Activated T-helper 1 cell treated with anti-CD3 and anti-CD28 coated beads, Interleukin-12 subunit alpha, Interleukin-12 subunit beta, Interleukin-2, Interleukin-4 antibody, amounts not matched to agents 30 ng/mL and 10 ng/mL and 1 ng/mL, durations not matched to agents 14 hours and 24 hours and 36 hours (primary cell): ENCODE data around the gene SLC16A12. TPM values are rescaled to one million over a fixed set of nuclear protein-coding genes. Genes with fewer than 3 reads are reported as not detected.

Experiments used
- DNase-seq: peaks from one replicate; pipeline ENCODE4 v3.0.0; 2021; ENCODE audit warnings: low spot score
- H3K27ac Mint-ChIP-seq: one replicate; pipeline ENCODE4 v1.8.0; 2021; ENCODE audit warnings: mild to moderate bottlenecking, mixed read lengths
- H3K27me3 Mint-ChIP-seq: one replicate; pipeline ENCODE4 v1.8.0; 2022; ENCODE audit warnings: mild to moderate bottlenecking, moderate library complexity, mixed read lengths; ENCODE audit not compliant: insufficient read depth
- H3K36me3 Mint-ChIP-seq: one replicate; pipeline ENCODE4 v1.8.0; 2021; ENCODE audit warnings: low read depth, mixed read lengths
- H3K4me1 Mint-ChIP-seq: one replicate; pipeline ENCODE4 v1.8.0; 2021; ENCODE audit warnings: low read depth, mixed read lengths
- H3K4me3 Mint-ChIP-seq: one replicate; pipeline ENCODE4 v1.8.0; 2021; ENCODE audit warnings: mild to moderate bottlenecking, moderate library complexity, mixed read lengths
- H3K9me3 Mint-ChIP-seq: one replicate; pipeline ENCODE4 v1.8.0; 2021; ENCODE audit warnings: mixed read lengths
- intact Hi-C: fragments of 100-400 bp; cut with micrococcal nuclease; formaldehyde crosslinking; loops from one replicate; pipeline ENCODE4 v1.15.1; 2024
- total RNA-seq: library from RNA; stranded (reverse); gene quantifications from 2 replicates; pipeline ENCODE4 v1.2.3, GENCODE V29; 2022

SLC16A12 gene, protein sequence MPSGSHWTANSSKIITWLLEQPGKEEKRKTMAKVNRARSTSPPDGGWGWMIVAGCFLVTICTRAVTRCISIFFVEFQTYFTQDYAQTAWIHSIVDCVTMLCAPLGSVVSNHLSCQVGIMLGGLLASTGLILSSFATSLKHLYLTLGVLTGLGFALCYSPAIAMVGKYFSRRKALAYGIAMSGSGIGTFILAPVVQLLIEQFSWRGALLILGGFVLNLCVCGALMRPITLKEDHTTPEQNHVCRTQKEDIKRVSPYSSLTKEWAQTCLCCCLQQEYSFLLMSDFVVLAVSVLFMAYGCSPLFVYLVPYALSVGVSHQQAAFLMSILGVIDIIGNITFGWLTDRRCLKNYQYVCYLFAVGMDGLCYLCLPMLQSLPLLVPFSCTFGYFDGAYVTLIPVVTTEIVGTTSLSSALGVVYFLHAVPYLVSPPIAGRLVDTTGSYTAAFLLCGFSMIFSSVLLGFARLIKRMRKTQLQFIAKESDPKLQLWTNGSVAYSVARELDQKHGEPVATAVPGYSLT
- not detected in 2 replicates for total RNA-seq

DNA sequence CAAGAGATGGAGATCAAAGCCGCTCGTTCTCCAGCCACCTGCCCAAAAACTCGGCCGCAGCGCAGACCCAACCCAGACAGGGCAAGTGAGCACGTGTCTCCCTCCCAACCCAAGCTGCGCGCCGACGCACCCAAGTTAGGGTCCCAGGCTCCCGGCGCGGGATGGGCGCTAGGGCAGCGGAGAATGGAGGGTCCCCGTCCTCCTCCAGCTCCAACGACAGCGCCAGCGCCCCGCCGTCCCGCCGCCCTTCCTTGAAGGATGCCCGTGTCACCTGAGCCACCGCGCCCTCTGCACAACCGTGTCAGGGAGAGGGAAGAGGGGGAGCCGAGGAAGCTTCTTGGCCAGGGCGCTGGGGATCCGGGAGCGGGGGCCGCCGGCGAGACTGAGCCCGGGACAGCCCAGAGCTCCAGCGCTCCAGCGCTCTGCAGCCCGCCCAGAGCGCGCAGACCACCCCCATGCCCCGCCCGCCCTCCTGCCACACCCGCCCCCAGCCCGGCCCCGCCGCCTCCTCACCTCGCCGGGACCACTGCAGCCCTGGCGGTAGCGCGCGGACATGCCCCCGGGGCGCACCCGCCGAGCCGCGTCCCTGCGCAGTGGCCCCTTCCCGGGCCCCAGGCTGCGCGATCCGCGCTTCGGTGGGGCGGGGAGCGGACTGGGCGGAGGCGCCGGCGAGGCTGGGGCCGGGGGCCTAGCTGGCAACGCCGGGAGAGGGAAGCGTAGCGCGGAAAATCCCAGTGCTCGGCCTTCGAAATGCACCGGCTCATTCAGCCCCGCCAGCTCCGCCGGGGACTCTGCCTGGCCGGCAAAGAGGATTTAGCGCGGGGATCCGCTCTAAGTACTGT lies at the start of gene SLC16A12:
TSS of gene SLC16A12 (minus strand) at position 424 of the 842 bp plus-strand sequence. CDS start 73,016 bp downstream, outside the sequence.
- intact Hi-C loops: no loop called here
- DNase-seq: no peak
- H3K36me3 Mint-ChIP-seq: peaks cover 3% of the 10 kb centered on the region
- H3K4me1 Mint-ChIP-seq: peaks cover 5% of the 10 kb centered on the region
- no peaks in the 10 kb centered on the region for H3K9me3 Mint-ChIP-seq
- H3K27ac Mint-ChIP-seq: no peak within 1 kb of the TSS
- H3K27me3 Mint-ChIP-seq: peaks cover 60% of the 10 kb centered on the region
- no peak within 1 kb of the TSS for H3K4me3 Mint-ChIP-seq

DNA sequence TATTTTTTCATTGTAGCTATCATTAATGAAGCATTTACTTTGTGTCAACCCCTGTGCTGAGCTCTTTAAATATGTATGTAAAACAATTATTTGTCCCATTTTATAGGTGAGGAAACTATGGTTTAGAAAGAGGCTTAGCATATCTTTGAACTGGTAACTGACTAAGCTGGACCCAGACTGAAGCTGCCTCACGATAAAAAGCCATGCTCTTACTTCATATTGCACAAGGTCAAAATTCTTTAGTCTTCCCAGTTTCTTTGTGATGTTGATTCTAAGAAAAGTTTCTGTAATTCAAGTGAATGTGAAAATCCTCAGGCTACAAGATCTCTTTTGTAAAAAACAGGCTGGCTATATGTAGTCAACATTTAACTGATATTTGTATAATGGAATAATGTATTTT lies 46.6 kb upstream of the SLC16A12 start:
- Mint-ChIP-seq H3K27ac (no peak overlapping the region), H3K4me3 (no peak overlapping the region), H3K36me3 (peaks cover 4% of the 10 kb centered on the region), H3K4me1 (no peaks in the 10 kb centered on the region), H3K9me3 (no peaks in the 10 kb centered on the region), H3K27me3 (peaks cover 5% of the 10 kb centered on the region)
- intact Hi-C loops: no loop called here
- DNase-seq: no peak

DNA sequence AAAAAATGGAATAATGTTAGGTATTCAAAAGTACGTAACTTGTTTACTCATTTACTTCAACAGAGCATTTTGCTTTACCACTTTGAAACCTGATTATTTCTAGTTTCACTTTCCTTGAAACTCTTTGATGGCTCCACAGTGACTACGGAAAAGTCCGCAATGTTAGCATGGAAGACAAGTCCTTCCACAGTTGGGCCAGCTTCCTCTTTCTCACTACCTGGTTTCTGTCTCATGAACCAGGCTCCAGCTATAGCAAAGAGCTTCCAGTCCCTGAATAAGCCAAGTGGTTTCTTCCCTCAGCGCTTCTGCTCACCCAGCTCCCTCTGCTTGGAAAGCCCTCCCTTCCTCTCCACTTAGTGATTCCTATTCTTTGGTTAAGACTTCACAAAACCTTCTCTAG lies 44.8 kb upstream of the SLC16A12 start:
- H3K27me3 Mint-ChIP-seq: peaks cover 5% of the 10 kb centered on the region
- no peaks in the 10 kb centered on the region for H3K9me3 Mint-ChIP-seq
- no peak for DNase-seq
- no peaks in the 10 kb centered on the region for H3K4me1 Mint-ChIP-seq
- intact Hi-C loops: no loop called here
- no peak overlapping the region for H3K27ac Mint-ChIP-seq
- no peak overlapping the region for H3K4me3 Mint-ChIP-seq
- peaks cover 4% of the 10 kb centered on the region for H3K36me3 Mint-ChIP-seq

DNA sequence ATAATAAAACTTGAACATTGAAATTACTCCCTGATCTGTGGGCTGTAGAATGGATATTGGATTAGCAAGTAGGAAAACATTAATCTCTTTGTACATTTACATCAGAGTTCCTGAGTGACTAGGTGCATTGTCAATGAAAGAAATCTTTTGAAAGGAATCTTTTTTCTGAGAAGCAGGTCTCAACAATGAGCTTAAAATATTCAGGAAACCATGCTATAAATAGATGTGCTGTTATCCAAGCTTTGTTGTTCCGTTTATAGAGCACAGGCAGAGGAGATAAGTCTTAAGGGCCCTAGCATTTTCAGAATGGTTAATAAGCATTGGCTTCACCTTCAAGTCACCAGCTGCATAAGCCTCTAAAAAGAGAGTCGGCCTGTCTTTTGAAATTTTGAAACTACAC lies 41.3 kb upstream of the SLC16A12 start:
- no peaks in the 10 kb centered on the region for H3K4me1 Mint-ChIP-seq
- H3K27ac Mint-ChIP-seq: no peak overlapping the region
- H3K4me3 Mint-ChIP-seq: no peak overlapping the region
- H3K9me3 Mint-ChIP-seq: no peaks in the 10 kb centered on the region
- intact Hi-C loops: no loop called here
- no peak for DNase-seq
- H3K27me3 Mint-ChIP-seq: peaks cover 7% of the 10 kb centered on the region
- H3K36me3 Mint-ChIP-seq: peaks cover 1% of the 10 kb centered on the region

DNA sequence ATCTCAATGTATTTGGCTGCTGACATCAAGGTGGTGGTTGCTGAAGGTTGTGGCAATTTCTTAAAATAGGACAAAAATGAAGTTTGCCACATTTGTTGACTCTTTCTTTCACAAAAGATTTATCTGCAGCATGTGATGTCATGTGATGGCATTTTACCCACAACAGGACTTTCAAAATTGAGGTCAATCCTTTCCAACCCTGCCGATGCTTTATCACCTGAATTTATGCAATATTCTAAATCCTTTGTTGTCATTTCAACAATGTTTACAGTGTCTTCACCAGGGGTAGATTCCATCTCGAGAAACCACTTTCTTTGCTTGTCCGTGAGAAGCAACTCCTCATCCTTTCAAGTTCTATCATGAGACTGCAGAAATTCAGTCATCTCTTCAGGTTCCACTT lies 40.6 kb upstream of the SLC16A12 start:
- H3K4me3 Mint-ChIP-seq: no peak overlapping the region
- H3K27me3 Mint-ChIP-seq: peaks cover 6% of the 10 kb centered on the region
- H3K4me1 Mint-ChIP-seq: no peaks in the 10 kb centered on the region
- no peak overlapping the region for H3K27ac Mint-ChIP-seq
- H3K9me3 Mint-ChIP-seq: no peaks in the 10 kb centered on the region
- intact Hi-C loops: no loop called here
- H3K36me3 Mint-ChIP-seq: peaks cover 1% of the 10 kb centered on the region
- DNase-seq: no peak

DNA sequence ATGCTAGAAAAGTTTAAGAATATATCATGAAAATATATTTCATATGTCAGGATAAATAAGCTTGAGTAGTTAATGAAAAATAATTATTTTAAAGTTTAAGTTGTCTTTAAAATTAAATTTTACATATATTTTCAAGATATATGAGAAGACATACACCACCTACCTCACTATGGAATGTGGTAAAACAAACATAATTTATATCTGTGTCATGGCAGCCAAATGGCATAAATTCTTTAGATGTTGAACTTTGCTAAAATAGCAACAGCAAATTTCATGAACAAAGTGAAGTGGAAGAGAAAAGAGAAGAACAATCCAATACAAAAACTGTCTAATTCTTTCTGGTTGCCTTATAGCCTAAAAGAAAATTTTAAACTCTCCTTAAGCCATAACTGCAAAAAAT lies 39.6 kb upstream of the SLC16A12 start:
- Mint-ChIP-seq H3K4me3 (no peak overlapping the region), H3K36me3 (peaks cover 1% of the 10 kb centered on the region), H3K9me3 (no peaks in the 10 kb centered on the region), H3K27ac (no peak overlapping the region), H3K27me3 (peaks cover 2% of the 10 kb centered on the region), H3K4me1 (no peaks in the 10 kb centered on the region)
- no peak for DNase-seq
- intact Hi-C loops: no loop called here

DNA sequence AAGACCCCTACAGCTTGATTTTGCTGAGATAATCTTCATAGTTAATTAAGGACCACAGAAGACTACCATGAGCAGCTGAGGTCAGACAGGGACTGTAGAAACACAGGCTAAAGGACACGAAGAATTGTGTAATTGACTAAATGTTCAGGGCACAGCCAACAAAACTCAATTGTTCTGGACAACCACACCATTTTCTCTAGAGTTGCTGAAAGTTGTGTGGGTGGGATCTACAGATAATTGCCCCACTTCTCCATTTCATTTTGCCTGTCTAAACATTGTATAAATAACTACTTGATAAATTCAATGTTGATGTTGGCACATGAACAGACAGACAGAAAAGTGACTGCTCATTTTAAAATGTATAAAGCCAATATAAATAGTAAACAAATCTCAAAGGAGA lies 39.0 kb upstream of the SLC16A12 start:
- Mint-ChIP-seq H3K4me1 (no peaks in the 10 kb centered on the region), H3K27me3 (peaks cover 2% of the 10 kb centered on the region), H3K9me3 (no peaks in the 10 kb centered on the region), H3K4me3 (no peak overlapping the region), H3K36me3 (peaks cover 1% of the 10 kb centered on the region), H3K27ac (no peak overlapping the region)
- no peak for DNase-seq
- intact Hi-C loops: no loop called here

DNA sequence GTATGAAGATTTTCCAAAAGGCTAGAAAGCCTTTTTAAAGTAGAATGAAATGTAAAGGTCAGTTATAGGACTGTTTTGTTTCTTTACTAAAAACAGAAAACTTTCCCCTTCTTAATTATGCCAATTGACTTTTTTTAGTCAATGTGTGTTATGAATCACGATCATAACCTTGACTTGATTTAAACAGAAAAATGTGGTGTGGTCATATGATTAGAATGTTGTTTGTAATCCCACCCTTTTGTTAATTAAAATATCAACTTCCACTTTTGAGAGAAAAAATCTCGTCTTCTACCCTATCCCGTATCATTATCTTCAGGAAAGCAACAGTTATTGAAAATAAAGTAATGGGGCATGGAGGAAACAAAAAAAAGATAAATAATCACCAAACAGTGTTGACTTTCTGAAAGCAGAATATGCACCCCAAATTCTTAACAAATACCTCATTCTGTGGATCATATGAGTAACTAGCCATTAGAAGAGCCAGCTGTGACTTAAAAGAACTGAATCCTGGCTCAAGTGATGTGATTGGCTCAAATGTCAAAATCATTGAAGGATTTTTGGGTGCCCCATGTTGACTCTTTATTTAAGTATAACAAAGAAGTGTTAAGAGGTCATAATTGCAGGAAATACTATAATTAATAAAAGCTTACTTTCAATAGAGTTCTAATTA lies 32.3 kb upstream of the SLC16A12 start:
- intact Hi-C loops: no loop called here
- DNase-seq: no peak
- Mint-ChIP-seq H3K4me1 (no peaks in the 10 kb centered on the region), H3K27me3 (peaks cover 13% of the 10 kb centered on the region), H3K4me3 (no peak overlapping the region), H3K36me3 (no peaks in the 10 kb centered on the region), H3K9me3 (no peaks in the 10 kb centered on the region), H3K27ac (no peak overlapping the region)

DNA sequence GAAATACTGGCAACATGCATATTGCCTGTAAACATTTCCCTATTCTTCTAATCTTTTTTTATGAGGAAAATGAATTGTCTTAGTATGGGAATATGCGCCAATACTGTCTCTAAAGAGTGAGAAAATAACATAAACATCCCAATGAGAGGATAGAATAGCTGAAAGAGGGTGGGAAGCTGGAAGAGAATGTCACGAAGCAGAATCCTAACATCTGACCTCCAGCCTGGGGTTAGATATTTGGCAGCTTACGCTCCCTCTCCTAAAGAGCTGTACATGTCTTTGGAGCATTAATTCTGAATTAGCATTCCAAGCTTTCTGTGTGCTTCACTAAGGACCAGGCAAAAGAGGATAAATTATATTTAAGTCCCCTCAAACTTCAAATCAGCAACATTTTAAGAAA lies 31.6 kb upstream of the SLC16A12 start:
- Mint-ChIP-seq H3K36me3 (no peaks in the 10 kb centered on the region), H3K9me3 (no peaks in the 10 kb centered on the region), H3K27ac (no peak overlapping the region), H3K27me3 (peaks cover 13% of the 10 kb centered on the region), H3K4me3 (no peak overlapping the region), H3K4me1 (no peaks in the 10 kb centered on the region)
- intact Hi-C loops: no loop called here
- DNase-seq: no peak

DNA sequence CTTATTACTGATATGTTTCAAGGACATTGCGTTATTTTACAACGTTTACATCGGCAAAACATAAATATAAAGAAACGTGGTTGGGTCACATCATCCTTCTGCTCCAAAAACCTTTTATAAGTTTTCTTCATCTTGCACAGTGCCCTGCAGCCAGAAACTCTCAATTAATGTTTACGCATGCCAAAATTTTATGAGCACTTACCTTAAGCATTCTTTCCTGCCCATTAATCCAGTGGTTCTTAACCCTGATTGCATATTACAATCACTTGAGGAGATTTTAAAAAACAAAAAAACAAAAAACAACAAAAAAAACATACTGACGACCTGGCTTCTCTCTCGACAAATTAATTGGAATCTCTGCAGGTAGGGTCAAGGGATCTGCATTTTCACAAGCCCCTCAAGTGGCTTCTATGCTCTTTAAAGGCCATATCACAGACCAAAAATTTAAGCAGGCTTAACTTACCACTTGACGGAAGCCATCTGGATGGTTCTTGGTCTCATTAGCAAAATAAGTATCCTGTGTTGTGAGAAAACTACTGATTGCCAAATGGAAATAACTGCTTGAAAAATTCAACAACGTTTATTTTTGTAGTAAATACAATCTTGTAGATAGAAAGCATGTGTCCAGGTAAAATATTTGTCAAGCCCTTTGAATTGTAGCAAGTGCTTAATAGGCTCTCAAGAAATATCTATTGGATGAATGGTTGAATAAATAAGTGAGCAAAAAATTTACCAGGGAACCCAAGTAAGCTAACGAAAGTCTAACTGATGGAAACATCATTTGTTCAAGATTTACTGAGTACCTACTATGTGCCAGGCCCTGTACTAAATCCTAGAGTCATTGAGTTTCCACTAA lies 30.9 kb upstream of the SLC16A12 start:
- H3K27me3 Mint-ChIP-seq: peaks cover 18% of the 10 kb centered on the region
- no peaks in the 10 kb centered on the region for H3K9me3 Mint-ChIP-seq
- no peak overlapping the region for H3K4me3 Mint-ChIP-seq
- no peak overlapping the region for H3K27ac Mint-ChIP-seq
- no peaks in the 10 kb centered on the region for H3K36me3 Mint-ChIP-seq
- no peak for DNase-seq
- intact Hi-C loops: no loop called here
- no peaks in the 10 kb centered on the region for H3K4me1 Mint-ChIP-seq

DNA sequence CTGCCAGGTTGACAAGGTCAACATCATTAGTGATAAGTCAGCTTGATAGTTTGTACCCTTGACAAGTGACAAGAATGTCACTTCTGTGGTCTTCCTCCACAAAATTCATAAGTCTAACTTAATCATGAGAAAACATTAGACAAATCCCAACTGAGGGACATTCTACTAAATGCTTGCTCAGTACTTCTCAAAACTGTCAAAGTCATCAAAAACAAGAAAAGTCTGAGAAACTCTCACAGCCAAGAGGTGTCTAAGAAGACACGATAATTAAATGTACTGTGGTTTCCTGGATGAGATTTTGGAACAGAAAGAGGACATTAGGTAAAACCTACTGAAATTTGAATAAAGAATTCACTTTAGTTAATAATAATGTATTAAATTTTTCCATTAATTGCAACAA lies 29.8 kb upstream of the SLC16A12 start:
- no peak for DNase-seq
- Mint-ChIP-seq H3K9me3 (no peaks in the 10 kb centered on the region), H3K36me3 (no peaks in the 10 kb centered on the region), H3K4me1 (no peaks in the 10 kb centered on the region), H3K27ac (no peak overlapping the region), H3K4me3 (no peak overlapping the region), H3K27me3 (peaks cover 23% of the 10 kb centered on the region)
- intact Hi-C loops: no loop called here

DNA sequence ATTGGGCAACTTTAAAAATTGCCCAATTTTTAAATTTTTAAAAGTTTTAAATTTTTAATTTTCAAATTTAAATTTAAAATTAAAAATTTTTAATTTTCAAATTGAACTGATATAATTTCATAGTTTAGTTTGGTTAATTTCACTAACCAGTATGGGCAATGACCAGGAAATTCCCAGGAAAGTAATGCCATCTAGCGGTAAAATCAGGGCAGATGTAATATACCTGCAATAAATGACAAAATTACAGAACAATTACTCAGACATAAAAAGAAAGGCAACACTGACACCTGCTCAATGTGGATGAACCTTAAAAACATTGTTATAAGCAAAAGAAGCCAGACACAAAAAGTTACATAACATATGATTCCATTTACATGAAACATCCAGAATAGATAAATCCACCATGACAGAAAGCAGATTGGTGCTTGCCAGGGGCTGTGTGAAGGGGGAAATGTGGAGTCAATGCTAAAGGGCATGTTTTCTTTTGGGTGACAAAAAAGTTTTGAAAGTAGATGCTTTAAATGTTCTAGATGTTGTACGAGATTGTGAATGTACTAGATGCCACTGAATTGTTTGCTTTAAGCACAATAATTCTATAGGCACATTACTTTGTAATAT lies 28.6 kb upstream of the SLC16A12 start:
- H3K9me3 Mint-ChIP-seq: no peaks in the 10 kb centered on the region
- no peaks in the 10 kb centered on the region for H3K36me3 Mint-ChIP-seq
- no peak for DNase-seq
- no peak overlapping the region for H3K27ac Mint-ChIP-seq
- H3K27me3 Mint-ChIP-seq: peaks cover 24% of the 10 kb centered on the region
- intact Hi-C loops: loop anchor here (1.0 kb wide), 2 partner anchors 138 to 347 kb away; no protein-coding TSS in a partner anchor
- H3K4me3 Mint-ChIP-seq: no peak overlapping the region
- H3K4me1 Mint-ChIP-seq: no peaks in the 10 kb centered on the region
